Measurements from ENCODE around the gene NBEAL2. TPM values are rescaled to one million over a fixed set of nuclear protein-coding genes. Genes with fewer than 3 reads are reported as not detected.

The NBEAL2 gene
- total and polyA plus RNA-seq, 10 of the 15 experiments (the other 5 are each of a cell fraction or from before 2014, with no cell fraction given), result 0.07 to 127 (median 29.4) TPM

DNA sequence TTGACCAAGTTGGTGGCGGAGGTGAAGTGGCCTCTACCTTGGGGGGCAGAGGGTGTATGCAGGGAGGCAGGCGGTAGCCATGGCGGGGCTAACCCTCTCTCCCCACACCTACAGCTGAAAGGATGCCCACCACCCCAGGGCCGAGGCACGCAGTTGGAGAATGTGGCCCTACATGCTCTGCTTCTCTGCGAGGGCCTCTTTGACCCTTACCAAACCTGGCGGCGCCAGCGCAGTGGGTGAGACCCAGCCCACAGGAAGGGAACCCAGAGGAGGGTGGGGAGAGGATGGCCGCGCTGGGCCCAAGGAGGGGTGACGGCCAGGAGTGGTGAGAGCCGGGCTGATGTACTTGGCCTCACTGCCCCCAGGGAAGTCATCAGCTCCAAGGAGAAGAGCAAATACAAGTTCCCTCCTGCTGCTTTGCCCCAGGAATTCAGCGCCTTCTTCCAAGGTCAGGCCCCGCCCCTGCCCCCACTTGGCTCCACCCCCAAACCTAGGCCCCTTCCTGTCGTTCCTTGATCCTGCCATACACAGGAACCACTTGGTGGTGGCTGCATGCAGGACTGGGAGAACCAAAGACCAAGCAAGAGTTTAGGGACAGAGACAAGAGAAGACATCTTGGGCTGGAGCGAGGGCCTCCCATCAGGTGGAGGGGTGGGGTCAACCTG, 9.8 kb downstream of the NBEAL2 start (continued):
- TF ChIP-seq ZSCAN29 (IDR thresholded peaks at IDR 0.05) (no peak), SMARCA5 (IDR thresholded peaks at IDR 0.05) (no peak)
- TF ChIP-seq, protein P1, sequence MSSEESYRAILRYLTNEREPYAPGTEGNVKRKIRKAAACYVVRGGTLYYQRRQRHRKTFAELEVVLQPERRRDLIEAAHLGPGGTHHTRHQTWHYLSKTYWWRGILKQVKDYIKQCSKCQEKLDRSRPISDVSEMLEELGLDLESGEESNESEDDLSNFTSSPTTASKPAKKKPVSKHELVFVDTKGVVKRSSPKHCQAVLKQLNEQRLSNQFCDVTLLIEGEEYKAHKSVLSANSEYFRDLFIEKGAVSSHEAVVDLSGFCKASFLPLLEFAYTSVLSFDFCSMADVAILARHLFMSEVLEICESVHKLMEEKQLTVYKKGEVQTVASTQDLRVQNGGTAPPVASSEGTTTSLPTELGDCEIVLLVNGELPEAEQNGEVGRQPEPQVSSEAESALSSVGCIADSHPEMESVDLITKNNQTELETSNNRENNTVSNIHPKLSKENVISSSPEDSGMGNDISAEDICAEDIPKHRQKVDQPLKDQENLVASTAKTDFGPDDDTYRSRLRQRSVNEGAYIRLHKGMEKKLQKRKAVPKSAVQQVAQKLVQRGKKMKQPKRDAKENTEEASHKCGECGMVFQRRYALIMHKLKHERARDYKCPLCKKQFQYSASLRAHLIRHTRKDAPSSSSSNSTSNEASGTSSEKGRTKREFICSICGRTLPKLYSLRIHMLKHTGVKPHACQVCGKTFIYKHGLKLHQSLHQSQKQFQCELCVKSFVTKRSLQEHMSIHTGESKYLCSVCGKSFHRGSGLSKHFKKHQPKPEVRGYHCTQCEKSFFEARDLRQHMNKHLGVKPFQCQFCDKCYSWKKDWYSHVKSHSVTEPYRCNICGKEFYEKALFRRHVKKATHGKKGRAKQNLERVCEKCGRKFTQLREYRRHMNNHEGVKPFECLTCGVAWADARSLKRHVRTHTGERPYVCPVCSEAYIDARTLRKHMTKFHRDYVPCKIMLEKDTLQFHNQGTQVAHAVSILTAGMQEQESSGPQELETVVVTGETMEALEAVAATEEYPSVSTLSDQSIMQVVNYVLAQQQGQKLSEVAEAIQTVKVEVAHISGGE (CRISPR knock-in tag; IDR thresholded peaks at IDR 0.05), result no peak
- TF ChIP-seq, protein P2, sequence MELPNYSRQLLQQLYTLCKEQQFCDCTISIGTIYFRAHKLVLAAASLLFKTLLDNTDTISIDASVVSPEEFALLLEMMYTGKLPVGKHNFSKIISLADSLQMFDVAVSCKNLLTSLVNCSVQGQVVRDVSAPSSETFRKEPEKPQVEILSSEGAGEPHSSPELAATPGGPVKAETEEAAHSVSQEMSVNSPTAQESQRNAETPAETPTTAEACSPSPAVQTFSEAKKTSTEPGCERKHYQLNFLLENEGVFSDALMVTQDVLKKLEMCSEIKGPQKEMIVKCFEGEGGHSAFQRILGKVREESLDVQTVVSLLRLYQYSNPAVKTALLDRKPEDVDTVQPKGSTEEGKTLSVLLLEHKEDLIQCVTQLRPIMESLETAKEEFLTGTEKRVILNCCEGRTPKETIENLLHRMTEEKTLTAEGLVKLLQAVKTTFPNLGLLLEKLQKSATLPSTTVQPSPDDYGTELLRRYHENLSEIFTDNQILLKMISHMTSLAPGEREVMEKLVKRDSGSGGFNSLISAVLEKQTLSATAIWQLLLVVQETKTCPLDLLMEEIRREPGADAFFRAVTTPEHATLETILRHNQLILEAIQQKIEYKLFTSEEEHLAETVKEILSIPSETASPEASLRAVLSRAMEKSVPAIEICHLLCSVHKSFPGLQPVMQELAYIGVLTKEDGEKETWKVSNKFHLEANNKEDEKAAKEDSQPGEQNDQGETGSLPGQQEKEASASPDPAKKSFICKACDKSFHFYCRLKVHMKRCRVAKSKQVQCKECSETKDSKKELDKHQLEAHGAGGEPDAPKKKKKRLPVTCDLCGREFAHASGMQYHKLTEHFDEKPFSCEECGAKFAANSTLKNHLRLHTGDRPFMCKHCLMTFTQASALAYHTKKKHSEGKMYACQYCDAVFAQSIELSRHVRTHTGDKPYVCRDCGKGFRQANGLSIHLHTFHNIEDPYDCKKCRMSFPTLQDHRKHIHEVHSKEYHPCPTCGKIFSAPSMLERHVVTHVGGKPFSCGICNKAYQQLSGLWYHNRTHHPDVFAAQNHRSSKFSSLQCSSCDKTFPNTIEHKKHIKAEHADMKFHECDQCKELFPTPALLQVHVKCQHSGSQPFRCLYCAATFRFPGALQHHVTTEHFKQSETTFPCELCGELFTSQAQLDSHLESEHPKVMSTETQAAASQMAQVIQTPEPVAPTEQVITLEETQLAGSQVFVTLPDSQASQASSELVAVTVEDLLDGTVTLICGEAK (IDR thresholded peaks at IDR 0.05; ENCODE audit: borderline replicate concordance), result no peak
- TF ChIP-seq, protein P3, sequence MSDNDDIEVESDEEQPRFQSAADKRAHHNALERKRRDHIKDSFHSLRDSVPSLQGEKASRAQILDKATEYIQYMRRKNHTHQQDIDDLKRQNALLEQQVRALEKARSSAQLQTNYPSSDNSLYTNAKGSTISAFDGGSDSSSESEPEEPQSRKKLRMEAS (IDR thresholded peaks at IDR 0.05; ENCODE audit: low read depth, low read length), result no peak

All from GM12878 (cell line).